NOMO-1 (cell line): Measurements from ENCODE around the gene LRRC40.
"Not testable (repeated sequence)": the region's sequence is repeated elsewhere in the genome, so short reads cannot be mapped to it uniquely, and the experiment has no call there.

Experiments
- DNase-seq, 2 experiments: peaks; one replicate each; lab custom pipeline; 2025; ENCODE audit not compliant: unreplicated experiment in 2 of 2; lab: John Stamatoyannopoulos, UW

LRRC40 gene

GRCh38 chr1:70205434-70206118, at the start of gene LRRC40:
LRRC40 (minus strand) TSS chr1:70205579; CDS start chr1:70205540, 39 bp downstream.
- peak; percentile 93 for DNase-seq

GRCh38 chr1:70248729-70249128, 43.4 kb upstream of the LRRC40 start:
- DNase-seq: no peak

- no peak for DNase-seq
Observed at GRCh38 chr1:70247768-70248167, 42.4 kb upstream of the LRRC40 start.

GRCh38 chr1:70247122-70247521, 41.7 kb upstream of the LRRC40 start:
- DNase-seq: no peak

- no peak for DNase-seq
Observed at GRCh38 chr1:70239940-70240339, 34.6 kb upstream of the LRRC40 start.

GRCh38 chr1:70234733-70235132, 29.4 kb upstream of the LRRC40 start:
- DNase-seq: no peak

GRCh38 chr1:70231475-70231874, 26.1 kb upstream of the LRRC40 start:
- no peak for DNase-seq

GRCh38 chr1:70228670-70229069, 23.3 kb upstream of the LRRC40 start:
- DNase-seq: no peak

GRCh38 chr1:70227439-70227838, 22.1 kb upstream of the LRRC40 start:
- DNase-seq: no peak

GRCh38 chr1:70224954-70225353, 19.6 kb upstream of the LRRC40 start:
- DNase-seq: no peak

GRCh38 chr1:70222716-70223235, 17.4 kb upstream of the LRRC40 start:
- no peak for DNase-seq

- DNase-seq: peak; percentile 87 to 94
Observed at GRCh38 chr1:70221238-70222121, 16.1 kb upstream of the LRRC40 start, which contains the start of gene SRSF11. SRSF11 (plus strand) TSS chr1:70221380; CDS start chr1:70221637, 257 bp downstream.

GRCh38 chr1:70220517-70221237, 15.3 kb upstream of the LRRC40 start:
- DNase-seq: no peak

GRCh38 chr1:70220015-70220414, 14.6 kb upstream of the LRRC40 start:
- peak in 1 of 2 experiments; percentile 64 for DNase-seq

GRCh38 chr1:70211541-70211940, 6.2 kb upstream of the LRRC40 start:
- no peak for DNase-seq

- DNase-seq: no peak
Observed at GRCh38 chr1:70210820-70211219, 5.4 kb upstream of the LRRC40 start.

- DNase-seq: no peak
Observed at GRCh38 chr1:70208292-70208691, 2.9 kb upstream of the LRRC40 start.

- DNase-seq: no peak
Observed at GRCh38 chr1:70207492-70207891, 2.1 kb upstream of the LRRC40 start.

- not testable (repeated sequence) for DNase-seq
Observed at GRCh38 chr1:70206833-70207232, 1.5 kb upstream of the LRRC40 start.

- no peak for DNase-seq
Observed at GRCh38 chr1:70205071-70205433, 327 bp downstream of the LRRC40 start.

- no peak for DNase-seq
Observed at GRCh38 chr1:70204600-70204999, 779 bp downstream of the LRRC40 start.
